ENCODE measurements around the gene GPBP1. TPM values are rescaled to one million over a fixed set of nuclear protein-coding genes. Genes with fewer than 3 reads are reported as not detected.

The GPBP1 gene
- polyA plus RNA-seq, 3 donors from 2014 or later: 60.7 to 95.6 (median 80.4) TPM

DNA sequence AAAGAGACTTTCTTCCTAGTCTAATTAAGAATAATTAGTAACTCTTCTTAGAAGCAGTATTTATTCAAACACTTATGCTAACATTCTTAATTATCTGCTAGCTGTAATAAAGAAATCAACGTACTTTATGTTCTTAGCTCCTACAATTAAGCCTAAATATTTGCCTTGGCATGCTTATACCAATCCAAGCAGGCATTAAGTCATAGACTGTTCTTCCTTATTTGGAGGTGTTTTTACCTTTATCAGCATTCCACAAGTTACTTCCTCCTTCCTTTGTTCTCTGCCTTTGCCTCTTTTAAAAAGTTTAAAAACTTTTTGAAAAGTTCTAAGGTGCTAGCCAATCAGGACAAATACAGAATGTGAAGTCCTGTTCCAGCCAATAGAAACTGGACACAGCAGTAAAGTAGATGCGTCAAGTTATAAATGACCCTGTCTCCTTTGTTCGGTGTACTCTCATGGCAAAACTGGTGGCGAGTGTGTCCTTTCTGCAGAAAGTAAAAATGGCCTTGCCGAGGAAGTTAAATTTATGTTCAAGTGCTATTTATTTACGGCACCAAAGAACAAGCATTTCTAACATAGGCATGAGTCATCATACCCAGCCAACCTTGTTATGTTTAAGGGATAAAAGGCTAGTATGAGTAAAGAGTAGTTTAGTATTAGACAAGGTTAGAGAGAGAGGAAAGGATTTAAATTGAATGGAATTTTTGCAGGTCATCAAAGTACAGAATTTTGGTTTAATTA lies 58.6 kb downstream of the GPBP1 start:
- no peak for DNase-seq
- H3K4me3 Mint-ChIP-seq: no peak overlapping the region
- H3K9me3 Mint-ChIP-seq: no peaks in the 10 kb centered on the region
- peaks cover 6 to 29% (median 18%) of the 10 kb centered on the region in 3 donors for H3K36me3 Mint-ChIP-seq
- peak overlapping the region in 4 of 6 donors; percentile 7 to 75 (median 52) for H3K27ac Mint-ChIP-seq
- H3K27me3 Mint-ChIP-seq (ENCODE audit: low read depth in 3 of 3): peaks cover 0 to 3% (median 2%) of the 10 kb centered on the region in 3 donors
- peaks cover 35 to 57% of the 10 kb centered on the region in 2 donors for H3K4me1 Mint-ChIP-seq

DNA sequence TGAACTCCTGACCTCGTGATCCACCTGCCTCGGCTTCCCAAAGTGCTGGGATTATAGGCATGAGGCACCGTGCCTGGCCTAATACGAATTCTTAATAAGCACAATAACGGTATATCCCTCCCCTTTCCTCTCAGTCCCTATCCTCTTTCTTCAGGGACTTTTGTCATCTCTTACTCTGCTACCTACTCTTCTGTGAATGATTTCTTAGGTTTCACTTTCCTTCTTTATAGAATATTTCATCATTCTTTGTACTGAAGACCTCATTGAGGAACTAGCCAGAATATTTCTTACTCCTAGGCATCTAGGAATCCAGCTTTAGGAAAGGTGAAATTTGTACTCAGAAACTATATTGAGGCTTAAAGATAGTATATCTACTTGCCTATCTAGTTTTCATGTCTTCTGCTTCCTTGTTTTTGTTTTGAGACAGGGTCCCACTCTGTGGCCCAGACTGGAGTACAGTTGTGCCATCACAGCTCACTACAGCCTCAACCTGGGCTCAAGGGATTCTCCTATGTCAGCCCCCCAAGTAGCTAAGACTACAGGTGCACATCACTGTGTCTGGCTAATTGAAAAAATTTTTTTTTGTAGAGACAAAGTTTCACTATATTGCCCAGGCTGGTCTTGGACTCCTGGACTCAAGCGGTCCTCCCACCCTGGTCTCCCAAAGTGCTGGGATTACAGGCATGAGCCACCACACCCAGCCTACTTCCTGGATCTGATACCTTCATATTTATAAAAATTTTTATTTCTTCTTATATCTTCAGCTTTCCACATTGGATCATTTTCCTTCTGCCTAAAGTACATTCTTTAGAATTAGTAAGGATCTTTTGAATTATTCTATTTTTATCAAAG lies 69.7 kb downstream of the GPBP1 start:
- no peaks in the 10 kb centered on the region for H3K9me3 Mint-ChIP-seq
- peaks cover 18 to 29% of the 10 kb centered on the region in 2 donors for H3K4me1 Mint-ChIP-seq
- H3K4me3 Mint-ChIP-seq: no peak overlapping the region
- H3K27ac Mint-ChIP-seq: peak overlapping the region in 5 of 6 donors; percentile 36 to 88 (median 80)
- H3K36me3 Mint-ChIP-seq: peaks cover 12 to 22% (median 15%) of the 10 kb centered on the region in 3 donors
- DNase-seq: no peak
- peaks cover 0 to 3% (median 0%) of the 10 kb centered on the region in 3 donors for H3K27me3 Mint-ChIP-seq (ENCODE audit: low read depth in 3 of 3)

DNA sequence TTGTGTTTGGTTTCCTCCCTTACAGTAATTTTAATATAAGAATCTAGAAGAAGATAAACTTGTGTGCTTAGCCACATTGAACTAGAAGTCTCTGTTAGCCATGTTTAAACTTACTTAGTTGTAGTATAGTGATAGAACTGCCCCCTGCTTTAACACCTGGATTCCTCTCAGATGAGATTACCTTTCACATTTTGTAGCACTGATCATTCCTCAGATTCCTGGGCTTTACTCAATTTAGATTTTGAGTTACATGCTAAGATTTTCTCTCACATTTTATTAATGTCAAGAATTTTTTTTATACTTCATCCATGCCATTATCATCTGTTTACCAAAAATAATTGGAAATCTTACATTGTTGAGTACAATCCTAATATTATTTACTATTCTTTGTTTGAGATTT lies 70.5 kb downstream of the GPBP1 start:
- H3K4me1 Mint-ChIP-seq: peaks cover 18 to 29% of the 10 kb centered on the region in 2 donors
- peak overlapping the region; percentile 12 to 84 (median 40) for H3K27ac Mint-ChIP-seq
- H3K27me3 Mint-ChIP-seq (ENCODE audit: low read depth in 3 of 3): peaks cover 0 to 3% (median 0%) of the 10 kb centered on the region in 3 donors
- peaks cover 17 to 28% (median 17%) of the 10 kb centered on the region in 3 donors for H3K36me3 Mint-ChIP-seq
- DNase-seq: no peak
- H3K4me3 Mint-ChIP-seq: no peak overlapping the region
- H3K9me3 Mint-ChIP-seq: no peaks in the 10 kb centered on the region

DNA sequence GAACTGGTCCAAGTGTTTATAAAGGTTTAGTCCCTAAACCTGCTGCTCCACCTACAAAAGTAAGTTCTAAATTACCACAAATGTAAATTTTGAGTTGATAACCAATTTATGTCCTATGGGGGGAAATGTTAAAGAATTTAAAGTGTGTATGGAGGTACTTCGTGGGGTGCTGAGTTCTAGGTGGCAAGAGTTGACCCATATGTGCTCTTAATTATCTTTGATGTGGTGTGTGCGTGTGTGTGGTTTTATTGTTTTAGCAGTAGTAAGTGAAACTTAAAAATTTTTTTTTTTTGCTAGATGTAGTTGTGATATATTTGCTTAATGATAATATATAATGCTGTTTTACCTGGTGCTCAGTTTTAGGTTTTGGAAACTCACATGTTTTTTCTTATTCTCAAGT lies 72.6 kb downstream of the GPBP1 start:
- Mint-ChIP-seq H3K4me3 (no peak overlapping the region), H3K27ac (peak overlapping the region; percentile 6 to 83 (median 44))

GRCh38 chr5:57247765-57248164 lies 73.9 kb downstream of the GPBP1 start:
- H3K27me3 Mint-ChIP-seq (ENCODE audit: low read depth in 3 of 3): peaks cover 0 to 2% (median 0%) of the 10 kb centered on the region in 3 donors
- H3K4me3 Mint-ChIP-seq: no peak overlapping the region
- peaks cover 22 to 47% (median 27%) of the 10 kb centered on the region in 3 donors for H3K36me3 Mint-ChIP-seq
- peaks cover 14 to 29% of the 10 kb centered on the region in 2 donors for H3K4me1 Mint-ChIP-seq
- no peaks in the 10 kb centered on the region for H3K9me3 Mint-ChIP-seq
- no peak for DNase-seq
- H3K27ac Mint-ChIP-seq: no peak overlapping the region

More for the DNA sequence above, 72.6 kb downstream of the GPBP1 start:
- Mint-ChIP-seq H3K4me1 (peaks cover 14 to 29% of the 10 kb centered on the region in 2 donors), H3K9me3 (no peaks in the 10 kb centered on the region), H3K36me3 (peaks cover 22 to 42% (median 26%) of the 10 kb centered on the region in 3 donors), H3K27me3 (ENCODE audit: low read depth in 3 of 3) (peaks cover 0 to 2% (median 0%) of the 10 kb centered on the region in 3 donors)
- DNase-seq: peak; percentile 7 to 17 (median 15)

- H3K4me1 Mint-ChIP-seq: peaks cover 10 to 24% of the 10 kb centered on the region in 2 donors
- no peaks in the 10 kb centered on the region for H3K9me3 Mint-ChIP-seq
- H3K4me3 Mint-ChIP-seq: no peak overlapping the region
- H3K36me3 Mint-ChIP-seq: peaks cover 18 to 57% (median 32%) of the 10 kb centered on the region in 3 donors
- H3K27me3 Mint-ChIP-seq (ENCODE audit: low read depth in 3 of 3): peaks cover 0 to 2% (median 0%) of the 10 kb centered on the region in 3 donors
- peak overlapping the region in 5 of 6 donors; percentile 25 to 78 (median 60) for H3K27ac Mint-ChIP-seq
- no peak for DNase-seq
These were observed 75.5 kb downstream of the GPBP1 start for GRCh38 chr5:57249265-57249874.

DNA sequence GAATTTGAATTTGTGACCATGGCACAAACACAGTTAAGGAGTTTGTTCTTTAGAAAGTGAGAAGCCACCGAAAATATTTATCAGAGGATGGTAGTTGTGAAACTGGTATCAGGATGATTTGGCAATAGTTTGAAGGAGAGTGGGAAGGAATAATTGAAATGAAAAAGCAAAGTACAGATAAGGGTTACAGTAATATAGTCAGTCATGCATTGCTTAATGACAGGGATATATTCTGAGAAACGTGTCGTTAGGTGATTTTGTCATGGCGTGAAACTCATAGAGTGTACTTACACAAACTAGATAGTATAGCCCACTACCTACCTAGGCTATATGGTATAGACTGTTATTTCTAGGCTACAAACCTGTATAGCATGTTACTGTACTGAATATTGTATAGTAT lies 84.2 kb downstream of the GPBP1 start:
- peak overlapping the region in 3 of 6 donors; percentile 9 to 49 (median 15) for H3K27ac Mint-ChIP-seq
- H3K36me3 Mint-ChIP-seq: peaks cover 4 to 48% (median 15%) of the 10 kb centered on the region in 3 donors
- DNase-seq: no peak
- peaks cover 0 to 26% of the 10 kb centered on the region in 2 donors for H3K4me1 Mint-ChIP-seq
- no peaks in the 10 kb centered on the region for H3K27me3 Mint-ChIP-seq (ENCODE audit: low read depth in 3 of 3)
- H3K4me3 Mint-ChIP-seq: no peak overlapping the region
- H3K9me3 Mint-ChIP-seq: no peaks in the 10 kb centered on the region

DNA sequence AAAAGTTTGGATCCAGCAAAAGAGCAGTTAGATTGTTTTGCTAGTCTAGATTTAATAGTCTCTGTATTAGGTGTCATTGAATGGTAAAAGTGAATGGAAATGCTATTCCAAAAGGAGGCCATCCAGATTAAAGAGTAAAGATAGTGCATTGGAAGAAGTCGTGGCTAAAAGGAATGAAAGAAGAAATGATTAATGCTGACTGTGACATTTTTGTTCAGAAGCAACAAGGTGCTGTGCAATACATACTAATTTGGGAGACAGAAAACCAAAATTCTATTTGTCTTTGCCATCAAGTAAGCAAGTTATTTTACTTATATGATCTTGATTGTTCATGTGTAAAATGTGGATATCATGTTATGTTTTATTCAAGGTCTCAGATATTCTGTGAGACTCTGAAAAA lies 85.1 kb downstream of the GPBP1 start:
- H3K4me3 Mint-ChIP-seq: no peak overlapping the region
- no peaks in the 10 kb centered on the region for H3K9me3 Mint-ChIP-seq
- peak overlapping the region in 3 of 6 donors; percentile 19 to 70 (median 51) for H3K27ac Mint-ChIP-seq
- H3K27me3 Mint-ChIP-seq (ENCODE audit: low read depth in 3 of 3): no peaks in the 10 kb centered on the region
- peaks cover 0 to 18% of the 10 kb centered on the region in 2 donors for H3K4me1 Mint-ChIP-seq
- peaks cover 4 to 49% (median 15%) of the 10 kb centered on the region in 3 donors for H3K36me3 Mint-ChIP-seq
- no peak for DNase-seq

DNA sequence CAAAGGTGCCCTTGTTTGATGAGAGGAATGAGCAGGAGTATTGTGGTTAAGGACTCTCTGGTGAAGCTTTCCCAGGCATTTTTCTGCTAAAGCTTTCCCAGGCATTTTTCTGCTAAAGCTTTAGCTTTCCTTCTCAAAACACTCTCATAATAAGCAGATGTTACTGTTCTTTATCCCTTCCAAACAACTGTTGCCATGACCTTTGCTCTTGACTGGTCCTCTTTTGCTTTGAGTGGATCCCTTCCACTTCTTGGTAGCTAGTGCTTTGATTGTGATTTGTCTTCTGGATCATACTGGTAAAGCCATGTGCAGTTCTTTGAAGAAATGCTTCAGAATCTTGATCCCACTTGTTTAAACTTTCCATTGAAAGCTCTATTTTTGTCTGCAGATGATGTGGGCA lies 85.8 kb downstream of the GPBP1 start:
- no peaks in the 10 kb centered on the region for H3K9me3 Mint-ChIP-seq
- H3K36me3 Mint-ChIP-seq: peaks cover 4 to 47% (median 15%) of the 10 kb centered on the region in 3 donors
- H3K27ac Mint-ChIP-seq: peak overlapping the region; percentile 10 to 68 (median 46)
- H3K4me3 Mint-ChIP-seq: no peak overlapping the region
- DNase-seq: no peak
- H3K27me3 Mint-ChIP-seq (ENCODE audit: low read depth in 3 of 3): no peaks in the 10 kb centered on the region
- peaks cover 0 to 18% of the 10 kb centered on the region in 2 donors for H3K4me1 Mint-ChIP-seq

DNA sequence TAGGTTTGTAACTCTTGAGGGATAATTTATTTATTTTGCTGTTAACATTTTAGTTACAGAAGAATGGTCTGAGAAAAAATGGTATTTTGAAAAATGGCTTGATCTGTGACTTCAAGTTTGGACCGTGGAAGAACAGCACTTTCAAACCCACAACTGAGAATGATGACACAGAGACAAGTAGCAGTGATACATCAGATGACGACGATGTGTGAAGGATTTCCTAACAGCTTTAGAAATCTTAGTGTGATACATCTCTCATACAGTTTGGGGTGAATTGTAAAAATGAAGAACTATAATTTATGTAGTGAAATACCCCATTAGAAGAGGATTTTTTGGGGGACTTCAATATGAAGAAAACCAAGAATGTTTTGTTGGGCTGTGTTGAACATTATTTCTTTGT lies 88.7 kb downstream of the GPBP1 start:
- no peak overlapping the region for H3K4me3 Mint-ChIP-seq
- H3K27me3 Mint-ChIP-seq (ENCODE audit: low read depth in 3 of 3): no peaks in the 10 kb centered on the region
- H3K27ac Mint-ChIP-seq: peak overlapping the region in 2 of 6 donors; percentile 22 to 64
- H3K4me1 Mint-ChIP-seq: peaks cover 0 to 18% of the 10 kb centered on the region in 2 donors
- no peaks in the 10 kb centered on the region for H3K9me3 Mint-ChIP-seq
- DNase-seq: no peak
- peaks cover 4 to 37% (median 15%) of the 10 kb centered on the region in 3 donors for H3K36me3 Mint-ChIP-seq

DNA sequence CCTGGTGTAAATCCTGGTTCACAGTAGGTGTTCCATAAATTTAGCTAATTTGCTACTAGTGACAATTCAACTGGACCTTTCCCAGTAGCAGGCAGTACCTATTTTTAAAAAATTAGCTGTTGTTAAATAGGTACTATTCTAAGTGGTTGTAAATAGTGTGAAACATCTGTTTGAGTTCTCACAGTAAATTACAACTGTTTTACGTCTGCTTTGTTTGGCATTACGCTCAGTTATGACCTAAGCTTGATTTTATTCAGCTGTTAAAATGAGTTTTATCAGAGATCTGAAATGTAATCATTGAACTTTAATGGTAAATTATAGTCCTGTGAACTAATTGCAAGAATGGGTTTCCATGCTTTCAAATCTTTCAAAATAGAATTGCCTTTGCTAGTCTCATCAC lies 93.9 kb downstream of the GPBP1 start:
- Mint-ChIP-seq H3K27me3 (ENCODE audit: low read depth in 3 of 3) (peaks cover 0 to 5% (median 2%) of the 10 kb centered on the region in 3 donors), H3K27ac (no peak overlapping the region), H3K4me1 (no peaks in the 10 kb centered on the region), H3K4me3 (no peak overlapping the region), H3K36me3 (peaks cover 0 to 12% (median 6%) of the 10 kb centered on the region in 3 donors), H3K9me3 (no peaks in the 10 kb centered on the region)
- DNase-seq: no peak

- peaks cover 5 to 7% (median 6%) of the 10 kb centered on the region in 3 donors for H3K27me3 Mint-ChIP-seq (ENCODE audit: low read depth in 3 of 3)
- H3K9me3 Mint-ChIP-seq: no peaks in the 10 kb centered on the region
- H3K4me3 Mint-ChIP-seq: no peak overlapping the region
- H3K36me3 Mint-ChIP-seq: no peaks in the 10 kb centered on the region
- DNase-seq: no peak
- no peak overlapping the region for H3K27ac Mint-ChIP-seq
- H3K4me1 Mint-ChIP-seq: no peaks in the 10 kb centered on the region
These were observed 102.5 kb downstream of the GPBP1 start for GRCh38 chr5:57276353-57276752.

DNA sequence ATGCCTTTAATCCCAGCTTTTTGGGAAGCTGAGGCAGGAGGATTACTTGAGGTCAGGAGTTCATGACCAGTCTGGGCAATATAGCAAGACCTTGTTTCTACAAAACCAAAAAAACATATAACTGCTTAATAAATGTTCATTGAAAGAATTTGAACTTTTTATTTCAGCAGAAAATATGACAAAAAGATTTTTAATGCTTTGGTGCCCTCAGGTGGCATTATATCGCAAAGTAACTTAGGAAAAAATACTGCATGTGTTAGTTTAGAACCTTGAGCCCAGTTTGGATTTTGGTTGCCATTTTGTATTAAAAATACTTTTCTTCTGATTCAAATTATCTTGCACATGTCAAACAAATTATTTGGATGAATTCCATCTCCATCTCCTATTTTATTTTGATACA lies 103.2 kb downstream of the GPBP1 start:
- no peaks in the 10 kb centered on the region for H3K4me1 Mint-ChIP-seq
- peaks cover 6 to 7% (median 6%) of the 10 kb centered on the region in 3 donors for H3K27me3 Mint-ChIP-seq (ENCODE audit: low read depth in 3 of 3)
- no peaks in the 10 kb centered on the region for H3K36me3 Mint-ChIP-seq
- H3K4me3 Mint-ChIP-seq: no peak overlapping the region
- H3K27ac Mint-ChIP-seq: no peak overlapping the region
- no peak for DNase-seq
- H3K9me3 Mint-ChIP-seq: no peaks in the 10 kb centered on the region

Measured in immature natural killer cell (primary cell).